CD4-positive, alpha-beta T cell treated with Interleukin-17A for 1 hour (primary cell): ENCODE data around the gene WDR64.
"Not testable (repeated sequence)": the region's sequence is repeated elsewhere in the genome, so short reads cannot be mapped to it uniquely, and the experiment has no call there.

Source experiments
- DNase-seq: peaks from one replicate; pipeline ENCODE4 v3.0.0-alpha.2; 2020

The WDR64 gene

DNA sequence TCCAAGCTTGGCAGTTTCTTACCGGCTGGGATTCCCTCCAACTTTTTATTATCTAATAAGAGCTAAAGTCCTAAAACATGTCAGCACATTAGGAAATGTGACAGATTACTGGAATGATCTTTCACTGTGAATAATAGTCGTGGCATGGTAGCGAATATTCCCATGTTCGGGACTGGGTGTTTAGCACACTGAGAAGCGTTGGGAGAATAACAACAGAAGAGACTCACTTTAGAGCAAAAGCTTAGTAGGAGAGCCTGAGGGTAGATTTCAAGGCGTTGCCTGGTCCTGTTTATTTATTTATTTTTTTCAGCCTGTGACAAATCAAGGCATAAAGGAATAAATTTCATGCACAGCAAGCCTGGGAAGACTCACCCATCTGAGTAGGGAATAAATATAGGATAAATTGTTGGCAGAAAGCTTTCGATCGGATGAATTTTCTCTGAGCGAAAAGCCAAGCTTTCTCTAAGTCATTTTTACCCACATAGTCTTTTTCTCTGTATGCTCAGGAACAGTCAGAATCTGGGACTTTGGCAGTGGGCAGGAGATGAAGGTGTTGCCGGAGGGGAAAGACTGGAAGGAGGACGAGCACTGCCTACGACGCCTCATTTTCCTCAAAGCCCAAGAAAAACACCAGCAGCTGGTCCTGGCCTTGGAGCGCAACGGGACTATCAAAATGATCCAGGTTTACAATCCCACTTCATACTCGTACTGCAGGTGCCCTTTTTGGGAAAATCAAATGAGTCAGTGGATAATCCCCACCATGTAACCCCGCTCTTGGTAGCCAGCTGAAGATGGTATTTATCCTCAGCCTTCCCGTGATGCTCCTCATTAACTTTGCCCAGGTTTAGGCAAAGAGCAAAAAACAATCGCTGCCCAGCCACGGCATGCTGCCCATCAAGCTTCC, 97.2 kb downstream of the WDR64 start:
- no peak for DNase-seq

DNA sequence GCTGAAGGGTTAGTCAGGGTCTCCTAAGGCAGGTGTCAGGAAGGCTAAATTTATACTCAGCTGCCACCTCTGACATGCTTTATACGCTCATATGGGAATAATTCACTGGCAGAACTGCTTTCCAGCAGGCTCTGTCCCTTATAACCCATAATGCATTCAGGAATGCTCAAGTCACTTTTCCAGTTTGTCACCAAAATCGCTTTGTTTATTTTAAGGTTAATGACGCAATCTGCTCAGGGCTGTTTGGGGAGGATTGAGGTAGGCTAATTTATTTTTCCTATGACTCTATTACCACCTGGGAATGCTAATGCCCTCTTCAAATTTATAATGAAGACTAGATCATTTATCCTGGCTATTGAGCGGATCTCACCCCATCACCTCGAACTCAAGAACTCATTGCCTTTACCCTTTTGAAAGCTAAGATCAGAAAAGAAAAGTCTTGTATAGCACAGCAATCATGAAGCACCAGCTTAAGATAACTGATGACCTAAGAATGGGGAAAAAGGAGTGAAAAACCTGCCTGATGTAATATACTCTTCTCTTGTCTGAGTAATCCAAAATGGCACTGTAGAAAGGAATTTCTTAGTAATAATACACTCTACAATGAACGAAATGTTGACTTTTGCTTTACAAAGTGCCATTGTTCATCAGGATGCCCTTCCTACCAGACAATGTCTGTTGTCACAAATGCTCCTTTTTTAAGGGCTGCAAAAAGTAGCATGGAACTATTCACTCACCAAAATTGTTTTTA, 98.0 kb downstream of the WDR64 start:
- DNase-seq, result no peak

- DNase-seq, result no peak
These were observed 99.4 kb downstream of the WDR64 start for GRCh38 chr1:241751524-241751923.

DNA sequence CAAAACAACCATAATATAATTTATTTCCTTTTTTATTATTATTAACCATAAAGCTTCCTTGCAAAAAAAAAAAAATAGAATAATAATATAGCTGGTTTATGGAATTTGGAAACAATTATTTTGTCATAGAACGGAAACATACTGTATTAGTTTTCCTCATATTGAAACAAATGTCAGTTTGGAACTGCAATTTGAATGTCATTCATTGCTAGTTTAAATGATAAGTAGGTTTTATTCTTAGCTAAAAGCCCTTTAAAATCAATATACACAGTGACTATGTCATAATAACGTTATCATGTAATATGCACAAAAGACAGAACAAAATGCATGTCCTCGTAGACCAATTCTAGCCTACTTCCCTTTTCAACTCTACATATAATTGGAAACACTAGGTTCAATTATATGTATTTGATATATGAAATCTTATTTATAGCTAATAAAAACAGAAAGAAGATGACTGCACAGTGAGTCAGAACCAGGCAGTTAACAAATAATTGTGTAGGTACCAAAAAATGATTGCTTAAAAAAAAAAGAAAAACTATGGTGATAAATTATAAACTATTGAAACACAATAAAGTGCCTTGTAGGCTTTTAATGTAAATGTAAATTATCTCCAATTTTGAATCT, 110.7 kb downstream of the WDR64 start:
- no peak for DNase-seq

- DNase-seq, result no peak
These were observed 113.3 kb downstream of the WDR64 start for GRCh38 chr1:241765390-241765789.

DNA sequence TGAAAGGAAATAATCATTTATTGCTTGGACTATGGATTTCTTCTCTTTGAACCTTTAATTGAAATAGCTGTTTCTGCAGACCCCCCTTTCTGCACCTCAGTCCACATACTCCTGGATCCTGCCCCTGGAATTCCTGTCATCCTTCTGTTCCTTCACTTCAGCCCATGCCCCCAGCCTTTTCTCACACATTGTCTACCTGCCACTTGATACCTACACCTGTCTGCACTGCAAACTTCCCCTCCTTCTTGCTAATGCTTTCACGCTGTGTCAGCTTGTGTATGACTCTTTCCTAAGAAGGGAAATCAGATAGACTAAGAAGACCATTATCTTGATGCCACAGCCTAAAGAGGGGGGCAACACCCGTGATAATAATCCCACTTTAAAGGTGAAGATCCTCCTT, 115.7 kb downstream of the WDR64 start:
- DNase-seq, result no peak

- no peak for DNase-seq
These were observed 118.0 kb downstream of the WDR64 start for GRCh38 chr1:241770115-241770514.

- DNase-seq, result no peak
These were observed 119.0 kb downstream of the WDR64 start for GRCh38 chr1:241771117-241771516.

GRCh38 chr1:241772932-241773500, 120.9 kb downstream of the WDR64 start:
- no peak for DNase-seq

GRCh38 chr1:241773991-241774390, 121.9 kb downstream of the WDR64 start:
- DNase-seq, result no peak

GRCh38 chr1:241775021-241775420, 122.9 kb downstream of the WDR64 start:
- no peak for DNase-seq

DNA sequence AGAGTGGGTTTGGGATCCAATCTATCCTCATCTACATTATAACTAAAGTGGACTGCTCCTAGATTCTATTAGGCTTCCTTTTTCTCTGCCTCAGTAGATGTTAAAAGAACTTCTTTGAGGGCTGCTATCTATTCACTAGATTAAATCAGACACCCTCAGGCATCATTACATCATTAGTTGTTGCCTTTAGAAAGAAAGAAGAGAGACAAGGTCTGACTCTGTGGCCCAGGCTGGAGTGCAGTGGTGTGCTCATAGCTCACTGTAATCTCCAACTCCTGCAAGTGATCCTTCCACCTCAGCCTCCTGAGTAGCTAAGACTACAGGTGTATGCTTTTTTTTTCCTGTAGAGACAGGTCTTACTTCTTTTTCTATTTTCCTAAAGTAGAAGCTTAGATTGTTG, 124.8 kb downstream of the WDR64 start:
- no peak for DNase-seq

DNA sequence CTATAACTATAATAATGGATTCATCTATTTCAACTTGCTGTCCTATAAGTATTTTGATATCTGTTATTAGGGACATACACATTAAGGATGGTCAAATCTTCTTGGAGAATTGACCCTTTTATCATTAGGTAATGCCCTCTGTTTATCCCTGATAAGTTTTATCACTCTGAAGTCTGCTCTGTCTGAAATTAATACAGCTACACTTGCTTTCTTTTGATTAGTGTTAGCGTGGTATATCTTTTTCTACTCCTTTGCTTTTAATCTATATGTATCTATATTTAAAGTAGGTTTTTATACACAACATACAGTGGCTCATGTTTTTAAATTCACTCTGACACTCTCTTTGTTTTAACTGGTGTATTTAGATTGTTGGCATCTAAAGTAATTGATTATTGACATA, 126.0 kb downstream of the WDR64 start:
- no peak for DNase-seq

GRCh38 chr1:241779897-241780296, 127.8 kb downstream of the WDR64 start:
- DNase-seq, result no peak

- no peak for DNase-seq
These were observed 130.3 kb downstream of the WDR64 start for GRCh38 chr1:241782396-241782795.

- DNase-seq, result no peak
These were observed 135.6 kb downstream of the WDR64 start for GRCh38 chr1:241787691-241788090.

GRCh38 chr1:241789061-241789460, 137.0 kb downstream of the WDR64 start:
- DNase-seq, result no peak

DNA sequence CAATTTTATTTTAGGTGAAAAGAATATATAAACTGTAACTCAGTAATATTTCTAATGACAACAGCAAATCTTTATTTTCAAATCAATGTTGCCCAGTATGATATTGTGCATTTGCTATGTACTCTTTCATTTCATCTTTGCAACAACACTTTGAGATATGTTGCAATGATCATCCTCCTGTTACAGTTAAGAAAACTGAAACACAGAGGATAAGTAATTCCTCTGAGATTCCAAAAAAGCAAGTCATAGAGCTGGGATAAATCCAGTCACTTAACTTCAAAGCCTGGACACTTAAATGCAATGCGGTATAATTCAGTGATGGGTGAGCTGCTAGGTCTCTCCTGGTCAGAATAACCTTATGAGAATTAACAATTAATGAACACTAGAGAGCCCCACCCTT, 147.3 kb downstream of the WDR64 start:
- no peak for DNase-seq

- DNase-seq, result no peak
These were observed 148.6 kb downstream of the WDR64 start for GRCh38 chr1:241800640-241801039.

- DNase-seq, result no peak
These were observed 150.8 kb downstream of the WDR64 start for GRCh38 chr1:241802863-241803262.

- DNase-seq, result not testable (repeated sequence)
These were observed 152.6 kb downstream of the WDR64 start for GRCh38 chr1:241804706-241805105.

GRCh38 chr1:241808265-241808664, 156.2 kb downstream of the WDR64 start:
- DNase-seq, result no peak

- DNase-seq, result no peak
These were observed 158.8 kb downstream of the WDR64 start for GRCh38 chr1:241810769-241811405.
